ENCODE measurements around the gene CPNE7. TPM values are rescaled to one million over a fixed set of nuclear protein-coding genes. Genes with fewer than 3 reads are reported as not detected.

CPNE7 gene
- total RNA-seq, 2 donors from 2014 or later, result 0.18 to 8.9 TPM

- peaks cover 8 to 20% of the 10 kb centered on the region in 2 donors for H3K36me3 ChIP-seq
- H3K4me3 ChIP-seq, result no peak overlapping the region
- H3K4me1 ChIP-seq (replicated peaks), result no peaks in the 10 kb centered on the region
- intact Hi-C loops (cut with DNase I), result no loop called here
- H3K27me3 ChIP-seq (replicated peaks; ENCODE audit: insufficient read depth), result no peaks in the 10 kb centered on the region
- H3K27ac ChIP-seq, result no peak overlapping the region
- WGBS, result 70% methylated on average over 11 of the region's 11 CpGs
- no peak for DNase-seq (ENCODE audit: low spot score)
- TF ChIP-seq POLR2A (IDR thresholded peaks at IDR 0.05) (no peak), POLR2AphosphoS5 (IDR thresholded peaks at IDR 0.05) (no peak), CTCF (IDR thresholded peaks at IDR 0.05) (no peak)
- H3K9me3 ChIP-seq, result no peaks in the 10 kb centered on the region
These were observed 41.3 kb upstream of the CPNE7 start for GRCh38 chr16:89534252-89534756.

- Histone ChIP-seq H3K36me3 (peaks cover 0 to 19% of the 10 kb centered on the region in 2 donors), H3K9me3 (no peaks in the 10 kb centered on the region), H3K27ac (no peak overlapping the region), H3K4me3 (no peak overlapping the region), H3K4me1 (replicated peaks) (no peaks in the 10 kb centered on the region), H3K27me3 (replicated peaks; ENCODE audit: insufficient read depth) (no peaks in the 10 kb centered on the region)
- intact Hi-C loops (cut with DNase I), result no loop called here
- DNase-seq (ENCODE audit: low spot score), result no peak
- WGBS, result 91% methylated on average over 24 of the region's 24 CpGs
- no peak for TF ChIP-seq CTCF (IDR thresholded peaks at IDR 0.05)
- TF ChIP-seq POLR2AphosphoS5 (IDR thresholded peaks at IDR 0.05), result no peak
- no peak for TF ChIP-seq POLR2A (IDR thresholded peaks at IDR 0.05)
These were observed 39.2 kb upstream of the CPNE7 start for GRCh38 chr16:89536371-89536770.

GRCh38 chr16:89536886-89537548, 38.5 kb upstream of the CPNE7 start:
- H3K4me1 ChIP-seq (replicated peaks), result no peaks in the 10 kb centered on the region
- H3K36me3 ChIP-seq, result peaks cover 0 to 12% of the 10 kb centered on the region in 2 donors
- WGBS, result 87% methylated on average over 36 of the region's 36 CpGs

GRCh38 chr16:89537549-89537925, 38.0 kb upstream of the CPNE7 start:
- H3K27me3 ChIP-seq (replicated peaks; ENCODE audit: insufficient read depth), result no peaks in the 10 kb centered on the region
- WGBS, result 94% methylated on average over 6 of the region's 7 CpGs
- no peaks in the 10 kb centered on the region for H3K4me1 ChIP-seq (replicated peaks)
- H3K4me3 ChIP-seq, result no peak overlapping the region
- H3K27ac ChIP-seq, result no peak overlapping the region
- DNase-seq (ENCODE audit: low spot score), result no peak
- H3K36me3 ChIP-seq, result peaks cover 0 to 12% of the 10 kb centered on the region in 2 donors
- intact Hi-C loops (cut with DNase I), result no loop called here
- TF ChIP-seq POLR2AphosphoS5 (IDR thresholded peaks at IDR 0.05), result no peak
- no peak for TF ChIP-seq CTCF (IDR thresholded peaks at IDR 0.05)
- no peak for TF ChIP-seq POLR2A (IDR thresholded peaks at IDR 0.05)
- H3K9me3 ChIP-seq, result no peaks in the 10 kb centered on the region

More at GRCh38 chr16:89536886-89537548, 38.5 kb upstream of the CPNE7 start:
- no peak overlapping the region for H3K27ac ChIP-seq
- H3K9me3 ChIP-seq, result no peaks in the 10 kb centered on the region
- no peak for DNase-seq (ENCODE audit: low spot score)
- intact Hi-C loops (cut with DNase I), result no loop called here
- H3K4me3 ChIP-seq, result no peak overlapping the region
- TF ChIP-seq CTCF (IDR thresholded peaks at IDR 0.05) (no peak), POLR2A (IDR thresholded peaks at IDR 0.05) (no peak), POLR2AphosphoS5 (IDR thresholded peaks at IDR 0.05) (no peak)
- no peaks in the 10 kb centered on the region for H3K27me3 ChIP-seq (replicated peaks; ENCODE audit: insufficient read depth)

GRCh38 chr16:89538286-89538685, 37.3 kb upstream of the CPNE7 start:
- Histone ChIP-seq H3K27ac (no peak overlapping the region), H3K27me3 (replicated peaks; ENCODE audit: insufficient read depth) (no peaks in the 10 kb centered on the region), H3K4me1 (replicated peaks) (no peaks in the 10 kb centered on the region), H3K9me3 (no peaks in the 10 kb centered on the region), H3K4me3 (no peak overlapping the region), H3K36me3 (peaks cover 0 to 12% of the 10 kb centered on the region in 2 donors)
- 94% methylated on average over 12 of the region's 12 CpGs for WGBS
- TF ChIP-seq POLR2A (IDR thresholded peaks at IDR 0.05) (no peak), POLR2AphosphoS5 (IDR thresholded peaks at IDR 0.05) (no peak), CTCF (IDR thresholded peaks at IDR 0.05) (no peak)
- no peak for DNase-seq (ENCODE audit: low spot score)
- intact Hi-C loops (cut with DNase I), result no loop called here
